SU-DHL-6 (cell line): ENCODE results near the gene ZNF496.

ENCODE experiments used
- H2AFZ ChIP-seq: fragments of 200-600 bp; sonication (generic); 2 replicates; pipeline ENCODE4 v1.6.1; 2014; ENCODE audit warnings: low read depth, mild to moderate bottlenecking, moderate library complexity, mixed read lengths, antibody characterized with exemption, low read length; ENCODE audit not compliant: severe bottlenecking
- H3F3A ChIP-seq: fragments of 200-600 bp; shearing (Covaris generic); 2 replicates; pipeline ENCODE4 v1.6.0; 2016; ENCODE audit warnings: antibody characterized with exemption, mild to moderate bottlenecking; ENCODE audit not compliant: insufficient read depth
- H3K27ac ChIP-seq: fragments of 200-600 bp; sonication (generic); 2 replicates; pipeline ENCODE4 v1.5.1; 2016; ENCODE audit warnings: low read depth, mild to moderate bottlenecking, low read length, moderate library complexity, mixed read lengths
- H3K27me3 ChIP-seq: fragments of 200-600 bp; sonication (generic), shearing (Covaris generic); 2 replicates; pipeline ENCODE4 v1.6.0; 2014; ENCODE audit warnings: mild to moderate bottlenecking, low read length
- H3K36me3 ChIP-seq: fragments of 200-600 bp; sonication (generic); 2 replicates; pipeline ENCODE4 v1.6.1; 2014; ENCODE audit warnings: mild to moderate bottlenecking, low read length, mixed read lengths
- H3K4me2 ChIP-seq: fragments of 300-600, 200-600 bp; shearing (Covaris generic), sonication (generic); 2 replicates; pipeline ENCODE4 v1.6.0; 2014; ENCODE audit warnings: low read length, low read depth, mild to moderate bottlenecking; ENCODE audit not compliant: poor library complexity, severe bottlenecking
- H3K4me3 ChIP-seq: fragments of 200-600 bp; sonication (generic); 2 replicates; pipeline ENCODE4 v1.5.1; 2014; ENCODE audit warnings: antibody characterized with exemption, low read length, mild to moderate bottlenecking, mixed read lengths; ENCODE audit not compliant: insufficient read depth, poor library complexity, severe bottlenecking
- H3K79me2 ChIP-seq: fragments of 200-600 bp; sonication (generic); 2 replicates; pipeline ENCODE4 v1.6.1; 2014; ENCODE audit warnings: mild to moderate bottlenecking, low read length, moderate library complexity; ENCODE audit not compliant: insufficient read depth
- H3K9ac ChIP-seq: fragments of 200-600 bp; sonication (generic); 2 replicates; pipeline ENCODE4 v1.7.0; 2014; ENCODE audit warnings: mild to moderate bottlenecking, low read length
- H3K9me2 ChIP-seq: fragments of 200-600 bp; sonication (generic); replicated peaks from 2 replicates; pipeline ENCODE4 v1.6.1; 2014; ENCODE audit warnings: low read length; ENCODE audit not compliant: insufficient read depth
- H3K9me3 ChIP-seq: fragments of 200-600 bp; sonication (generic); 2 replicates; pipeline ENCODE4 v1.6.1; 2014; ENCODE audit warnings: low read length, mixed read lengths; ENCODE audit not compliant: insufficient read depth
- H4K20me1 ChIP-seq: fragments of 200-600 bp; sonication (generic); 2 replicates; pipeline ENCODE4 v1.6.1; 2014; ENCODE audit warnings: low read depth, mild to moderate bottlenecking, antibody characterized with exemption, low read length, moderate library complexity, mixed read lengths
- CTCF ChIP-seq: fragments of 200-600 bp; sonication (generic); IDR thresholded peaks from one replicate; pipeline ENCODE4 v1.5.1; 2017; ENCODE audit warnings: antibody characterized with exemption, mild to moderate bottlenecking, low read length, moderate library complexity; ENCODE audit not compliant: insufficient read depth, poor library complexity, severe bottlenecking
- EZH2phosphoT487 ChIP-seq: fragments of 200-600 bp; sonication (generic), shearing (Covaris generic); conservative IDR thresholded peaks from 2 replicates; pipeline ENCODE4 v1.6.1; 2018; ENCODE audit warnings: mild to moderate bottlenecking, antibody characterized with exemption, low read length, moderate library complexity, mixed read lengths

ZNF496 gene

GRCh38 chr1:247317702-247318101, 14.0 kb downstream of the ZNF496 start:
- no peak overlapping the region for H3K4me2 ChIP-seq
- no peaks in the 10 kb centered on the region for H3K79me2 ChIP-seq
- no peaks in the 10 kb centered on the region for H4K20me1 ChIP-seq
- no peaks in the 10 kb centered on the region for H3K9me3 ChIP-seq
- no peaks in the 10 kb centered on the region for H3K27me3 ChIP-seq
- no peak overlapping the region for H3K9ac ChIP-seq
- H2AFZ ChIP-seq = no peak overlapping the region
- H3K36me3 ChIP-seq = no peaks in the 10 kb centered on the region
- no peaks in the 10 kb centered on the region for H3F3A ChIP-seq
- TF ChIP-seq EZH2phosphoT487 (no peak), CTCF (no peak)
- no peaks in the 10 kb centered on the region for H3K9me2 ChIP-seq
- H3K4me3 ChIP-seq = no peak overlapping the region
- no peak overlapping the region for H3K27ac ChIP-seq

GRCh38 chr1:247316590-247317197, 15.0 kb downstream of the ZNF496 start:
- Histone ChIP-seq H4K20me1 (no peaks in the 10 kb centered on the region), H3K27me3 (no peaks in the 10 kb centered on the region), H3K4me3 (no peak overlapping the region), H3K4me2 (no peak overlapping the region), H3K9me2 (no peaks in the 10 kb centered on the region), H3K36me3 (no peaks in the 10 kb centered on the region), H3K79me2 (no peaks in the 10 kb centered on the region), H2AFZ (no peak overlapping the region), H3K9me3 (no peaks in the 10 kb centered on the region), H3F3A (no peaks in the 10 kb centered on the region), H3K27ac (no peak overlapping the region), H3K9ac (no peak overlapping the region)
- no peak for TF ChIP-seq EZH2phosphoT487
- no peak for TF ChIP-seq CTCF

GRCh38 chr1:247304031-247304430, 27.6 kb downstream of the ZNF496 start:
- Histone ChIP-seq H3K9me3 (no peaks in the 10 kb centered on the region), H4K20me1 (no peaks in the 10 kb centered on the region), H3K9me2 (no peaks in the 10 kb centered on the region), H2AFZ (no peak overlapping the region), H3K27me3 (no peaks in the 10 kb centered on the region), H3K9ac (no peak overlapping the region), H3F3A (no peaks in the 10 kb centered on the region), H3K79me2 (no peaks in the 10 kb centered on the region), H3K27ac (no peak overlapping the region), H3K36me3 (no peaks in the 10 kb centered on the region), H3K4me3 (no peak overlapping the region), H3K4me2 (no peak overlapping the region)
- TF ChIP-seq CTCF (no peak), EZH2phosphoT487 (no peak)
